A549 (cell line): Measurements from ENCODE around the gene OR4C11. TPM values are rescaled to one million over a fixed set of nuclear protein-coding genes. Genes with fewer than 3 reads are reported as not detected.

ENCODE experiments used
- ATAC-seq, 2 experiments: fragments of 200-7000 bp in 1 of 2; fragments of >200 bp in 1 of 2; cut with Nextera tagmentation in 1 of 2; cut with Tn5 transposase in 1 of 2; 3 replicates each; pipeline versions ENCODE4 v1.8.0 to v1.9.1; 2018 to 2020; ENCODE audit warnings: mild to moderate bottlenecking in 1 of 2, moderate library complexity in 1 of 2
- CTCF ChIA-PET: fragments of 300-600 bp; sonication (Branson Sonifier 250); formaldehyde crosslinking; extraction: SDS; loops from one replicate; lab custom pipeline; 2021; ENCODE audit warnings: antibody characterized with exemption, inconsistent platforms; lab: Yijun Ruan, JAX
- POLR2A ChIA-PET: fragments of 350-600 bp; formaldehyde crosslinking; extraction: SDS; loops from one replicate; lab custom pipeline; 2021; ENCODE audit warnings: antibody characterized with exemption, inconsistent platforms; lab: Yijun Ruan, JAX
- DNase-seq, 2 experiments: peaks; one replicate each; pipeline versions ENCODE4 v3.0.0 to v3.0.0-alpha.2; 2011 to 2016; ENCODE audit warnings: low read depth in 1 of 2, low spot score in 1 of 2
- FAIRE-seq: peaks from 2 replicates; lab custom pipeline; 2011; peaks lifted over from hg19 to GRCh38; lab: Jason Lieb, UNC
- H3K27ac ChIP-seq, 2 experiments: fragments of >200 bp; sonication (Bioruptor Twin); formaldehyde crosslinking; 3 replicates each; pipeline ENCODE4 v1.5.1; 2016 to 2017
- H3K4me1 ChIP-seq: fragments of >200 bp; sonication (Bioruptor Twin); formaldehyde crosslinking; 3 replicates; pipeline ENCODE4 v1.6.1; 2016
- H3K4me2 ChIP-seq: fragments of >200 bp; sonication (Bioruptor Twin); formaldehyde crosslinking; 3 replicates; pipeline ENCODE4 v1.6.1; 2016
- H3K4me3 ChIP-seq: fragments of >200 bp; sonication (Bioruptor Twin); formaldehyde crosslinking; 3 replicates; pipeline ENCODE4 v1.5.1; 2016
- H3K9me3 ChIP-seq: fragments of >200 bp; sonication (Bioruptor Twin); formaldehyde crosslinking; 3 replicates; pipeline ENCODE4 v1.6.1; 2016
- CBX8 ChIP-seq: fragments of 200-600 bp; sonication (generic); IDR thresholded peaks from 2 replicates; pipeline ENCODE4 v1.6.1; 2016
- CEBPB ChIP-seq, 2 experiments: fragments of >200 bp in 1 of 2; sonication (Bioruptor Twin) in 1 of 2; formaldehyde crosslinking in 1 of 2; IDR thresholded peaks; 2 replicates each; pipeline ENCODE4 v1.6.1; 2012 to 2016
- ELK1 ChIP-seq: fragments of 150-350 bp; IDR thresholded peaks from 2 replicates; pipeline ENCODE4 v1.6.1; 2014; ENCODE audit warnings: low read depth, mild to moderate bottlenecking, low read length
- FOXS1 ChIP-seq: fragments of 250-450 bp; sonication (Bioruptor Pico); IDR thresholded peaks from 2 replicates; pipeline ENCODE4 v1.5.0; 2020; ENCODE audit warnings: mild to moderate bottlenecking, moderate library complexity
- HDAC2 ChIP-seq: fragments of 200-600 bp; sonication (generic); IDR thresholded peaks from 2 replicates; pipeline ENCODE4 v1.6.1; 2016
- KDM1A ChIP-seq: fragments of 200-600 bp; sonication (generic); IDR thresholded peaks from 2 replicates; pipeline ENCODE4 v1.6.1; 2016; ENCODE audit warnings: low read depth, mild to moderate bottlenecking
- NFE2L2 ChIP-seq: fragments of 150-350 bp; conservative IDR thresholded peaks from 2 replicates; pipeline ENCODE4 v1.6.1; 2014; ENCODE audit warnings: low read length
- NR3C1 ChIP-seq: fragments of >200 bp; sonication (Bioruptor Twin); formaldehyde crosslinking; IDR thresholded peaks from 3 replicates; pipeline ENCODE4 v1.6.1; 2017
- POLR2AphosphoS2 ChIP-seq: conservative IDR thresholded peaks from 2 replicates; pipeline ENCODE4 v1.6.1; 2012; ENCODE audit warnings: low read length, improper control_type of control experiment, inconsistent platforms
- RAD21 ChIP-seq, 2 experiments: fragments of >200 bp in 1 of 2; sonication (Bioruptor Twin) in 1 of 2; formaldehyde crosslinking in 1 of 2; IDR thresholded peaks in 1 of 2; conservative IDR thresholded peaks in 1 of 2; 2 replicates in 1 of 2; 3 replicates in 1 of 2; pipeline ENCODE4 v1.6.1; 2012 to 2018; ENCODE audit warnings: inconsistent platforms in 1 of 2
- RCOR1 ChIP-seq: fragments of 150-350 bp; IDR thresholded peaks from 2 replicates; pipeline ENCODE4 v1.6.1; 2014; ENCODE audit warnings: antibody characterized with exemption, low read length, low read depth
- SREBF2 ChIP-seq: fragments of 450-650 bp; IDR thresholded peaks from 2 replicates; pipeline ENCODE4 v1.6.1; 2014; ENCODE audit warnings: mild to moderate bottlenecking, moderate library complexity
- TFCP2L1 ChIP-seq: fragments of 250-450 bp; sonication (Bioruptor Pico); IDR thresholded peaks from 2 replicates; pipeline ENCODE4 v1.5.0; 2021; ENCODE audit warnings: mild to moderate bottlenecking
- TP53 ChIP-seq: fragments of 250-450 bp; sonication (Bioruptor Pico); IDR thresholded peaks from 2 replicates; pipeline ENCODE4 v1.5.0; 2021; ENCODE audit warnings: mild to moderate bottlenecking, moderate library complexity
- ZNF302 ChIP-seq: fragments of 250-450 bp; sonication (Bioruptor Pico); IDR thresholded peaks from 2 replicates; pipeline ENCODE4 v1.9.0; 2021; ENCODE audit warnings: inconsistent platforms, mild to moderate bottlenecking, moderate library complexity
- WGBS: methylation state at CpG from one replicate; pipeline ENCODE4 v1.1.6; 2017; ENCODE audit errors: missing lambda C conversion rate; 5-methylcytosine and 5-hydroxymethylcytosine counted together
- polyA plus RNA-seq, 4 experiments: library from polyadenylated mRNA; depleted of rRNA in 3 of 4; stranded (reverse); fragments of >200 nt; fragmentation: RNase III in 1 of 4; extraction: RNeasy Plus Mini Kit Qiagen cat#74134 plus additional on column Dnase treatment in 1 of 4; gene quantifications; 2 replicates in 3 of 4; 3 replicates in 1 of 4; pipeline ENCODE4 v1.2.3, GENCODE V29; 2011 to 2017
- TF ChIP-seq, protein P1 (sequence below): fragments of 450-650 bp; IDR thresholded peaks from 2 replicates; pipeline ENCODE4 v1.6.1; 2014; ENCODE audit warnings: antibody characterized with exemption
- TF ChIP-seq, protein P2 (sequence below): fragments of >200 bp; sonication (Bioruptor Twin); formaldehyde crosslinking; IDR thresholded peaks from 3 replicates; pipeline ENCODE4 v1.6.1; 2016

OR4C11 gene
- polyA plus RNA-seq, 2 of the 4 experiments (the other 2 are of a cell fraction), result not detected

DNA sequence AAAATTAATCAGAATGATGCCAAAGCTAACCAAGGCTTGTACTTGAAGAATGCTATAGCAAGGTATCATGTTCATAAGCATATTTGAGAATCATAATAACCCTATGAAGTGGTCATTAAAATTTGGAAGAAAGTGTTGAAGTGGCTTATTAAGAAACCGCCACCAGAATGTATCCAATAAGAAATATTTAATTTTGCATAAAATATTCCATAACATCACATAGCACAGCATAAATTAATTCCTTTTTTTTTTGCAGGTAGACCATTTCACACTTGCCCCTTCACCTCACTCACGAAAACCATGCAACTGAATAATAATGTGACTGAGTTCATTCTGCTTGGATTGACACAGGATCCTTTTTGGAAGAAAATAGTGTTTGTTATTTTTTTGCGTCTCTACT, 35.6 kb downstream of the OR4C11 start, which contains the start of gene OR4C16:
Gene OR4C16, plus strand, starts transcription at position 301 of the 400 bp plus-strand sequence. Its CDS starts 0 bp downstream, at position 301.
- ChIA-PET POLR2A (no interaction called here), CTCF (no interaction called here)
- no peak for ATAC-seq
- DNase-seq, result no peak
- Histone ChIP-seq H3K4me1 (no peaks in the 10 kb centered on the region), H3K9me3 (no peaks in the 10 kb centered on the region), H3K4me3 (no peak within 1 kb of the TSS), H3K4me2 (no peak within 1 kb of the TSS), H3K27ac (no peak within 1 kb of the TSS)
- 31% methylated on average over 3 of the region's 3 CpGs for WGBS
- TF ChIP-seq RAD21 (conservative IDR thresholded peaks at IDR 0.05 in 1 of 2, IDR thresholded peaks at IDR 0.05 in 1 of 2) (no peak), NFE2L2 (no peak), ELK1 (no peak)
- no peak for FAIRE-seq

- no peak within 1 kb of the TSS for H3K27ac ChIP-seq
- CTCF ChIA-PET, result no interaction called here
- H3K4me1 ChIP-seq, result no peaks in the 10 kb centered on the region
- H3K4me2 ChIP-seq, result no peak within 1 kb of the TSS
- H3K4me3 ChIP-seq, result no peak within 1 kb of the TSS
- no peak for DNase-seq
- TF ChIP-seq TFCP2L1 (CRISPR knock-in tag) (no peak), CBX8 (no peak), ZNF302 (no peak), TP53 (CRISPR knock-in tag) (no peak), NR3C1 (no peak), SREBF2 (no peak), FOXS1 (no peak), HDAC2 (no peak), RCOR1 (no peak), KDM1A (no peak), POLR2AphosphoS2 (no peak), CEBPB (IDR thresholded peaks at IDR 0.05) (no peak)
- TF ChIP-seq, protein P1, sequence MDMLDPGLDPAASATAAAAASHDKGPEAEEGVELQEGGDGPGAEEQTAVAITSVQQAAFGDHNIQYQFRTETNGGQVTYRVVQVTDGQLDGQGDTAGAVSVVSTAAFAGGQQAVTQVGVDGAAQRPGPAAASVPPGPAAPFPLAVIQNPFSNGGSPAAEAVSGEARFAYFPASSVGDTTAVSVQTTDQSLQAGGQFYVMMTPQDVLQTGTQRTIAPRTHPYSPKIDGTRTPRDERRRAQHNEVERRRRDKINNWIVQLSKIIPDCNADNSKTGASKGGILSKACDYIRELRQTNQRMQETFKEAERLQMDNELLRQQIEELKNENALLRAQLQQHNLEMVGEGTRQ, result no peak
- TF ChIP-seq, protein P2, sequence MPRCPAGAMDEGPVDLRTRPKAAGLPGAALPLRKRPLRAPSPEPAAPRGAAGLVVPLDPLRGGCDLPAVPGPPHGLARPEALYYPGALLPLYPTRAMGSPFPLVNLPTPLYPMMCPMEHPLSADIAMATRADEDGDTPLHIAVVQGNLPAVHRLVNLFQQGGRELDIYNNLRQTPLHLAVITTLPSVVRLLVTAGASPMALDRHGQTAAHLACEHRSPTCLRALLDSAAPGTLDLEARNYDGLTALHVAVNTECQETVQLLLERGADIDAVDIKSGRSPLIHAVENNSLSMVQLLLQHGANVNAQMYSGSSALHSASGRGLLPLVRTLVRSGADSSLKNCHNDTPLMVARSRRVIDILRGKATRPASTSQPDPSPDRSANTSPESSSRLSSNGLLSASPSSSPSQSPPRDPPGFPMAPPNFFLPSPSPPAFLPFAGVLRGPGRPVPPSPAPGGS, result no peak
- no peak for FAIRE-seq
- POLR2A ChIA-PET, result no interaction called here
- no peaks in the 10 kb centered on the region for H3K9me3 ChIP-seq
- ATAC-seq, result no peak
Observed at GRCh38 chr11:55554169-55554568, 53.3 kb downstream of the OR4C11 start, which contains the start of gene OR4C15. TSS of gene OR4C15 (plus strand) at chr11:55554469. CDS start at chr11:55554469, 0 bp downstream.

Other genes starting within 250 kb of the OR4C11 start
- not detected in 2 replicates for gene OR4A15, start 239.7 kb downstream of the OR4C11 start, polyA plus RNA-seq (2011; rRNA removed)
- not detected in 3 replicates for gene OR4A15, start 239.7 kb downstream of the OR4C11 start, polyA plus RNA-seq (2017; fragmentation: RNase III; extraction: RNeasy Plus Mini Kit Qiagen cat#74134 plus additional on column Dnase treatment)
- gene OR4C15, start 53.2 kb downstream of the OR4C11 start, polyA plus RNA-seq (2011; rRNA removed), result not detected in 2 replicates
- gene OR4C15, start 53.2 kb downstream of the OR4C11 start, polyA plus RNA-seq (2017; fragmentation: RNase III; extraction: RNeasy Plus Mini Kit Qiagen cat#74134 plus additional on column Dnase treatment), result not detected in 3 replicates
- gene OR4C16, start 35.5 kb downstream of the OR4C11 start, polyA plus RNA-seq (2011; rRNA removed), result not detected in 2 replicates
- gene OR4C16, start 35.5 kb downstream of the OR4C11 start, polyA plus RNA-seq (2017; fragmentation: RNase III; extraction: RNeasy Plus Mini Kit Qiagen cat#74134 plus additional on column Dnase treatment), result not detected in 3 replicates
- gene OR4P4, start 27.5 kb upstream of the OR4C11 start, polyA plus RNA-seq (2011; rRNA removed), result not detected in 2 replicates
- not detected in 3 replicates for gene OR4P4, start 27.5 kb upstream of the OR4C11 start, polyA plus RNA-seq (2017; fragmentation: RNase III; extraction: RNeasy Plus Mini Kit Qiagen cat#74134 plus additional on column Dnase treatment)
- not detected in 2 replicates for gene OR4S2, start 40.7 kb upstream of the OR4C11 start, polyA plus RNA-seq (2011; rRNA removed)
- gene OR4S2, start 40.7 kb upstream of the OR4C11 start, polyA plus RNA-seq (2017; fragmentation: RNase III; extraction: RNeasy Plus Mini Kit Qiagen cat#74134 plus additional on column Dnase treatment), result not detected in 3 replicates
- not detected in 2 replicates for gene OR4C6, start 54.6 kb upstream of the OR4C11 start, polyA plus RNA-seq (2011; rRNA removed)
- gene OR4C6, start 54.6 kb upstream of the OR4C11 start, polyA plus RNA-seq (2017; fragmentation: RNase III; extraction: RNeasy Plus Mini Kit Qiagen cat#74134 plus additional on column Dnase treatment), result not detected in 3 replicates
- gene OR5D13, start 165.8 kb upstream of the OR4C11 start, polyA plus RNA-seq (2011; rRNA removed), result not detected in 2 replicates
- gene OR5D13, start 165.8 kb upstream of the OR4C11 start, polyA plus RNA-seq (2017; fragmentation: RNase III; extraction: RNeasy Plus Mini Kit Qiagen cat#74134 plus additional on column Dnase treatment), result not detected in 3 replicates
- not detected in 2 replicates for gene OR5D14, start 187.9 kb upstream of the OR4C11 start, polyA plus RNA-seq (2011; rRNA removed)
- not detected in 3 replicates for gene OR5D14, start 187.9 kb upstream of the OR4C11 start, polyA plus RNA-seq (2017; fragmentation: RNase III; extraction: RNeasy Plus Mini Kit Qiagen cat#74134 plus additional on column Dnase treatment)
- not detected in 2 replicates for gene OR5L1, start 203.7 kb upstream of the OR4C11 start, polyA plus RNA-seq (2011; rRNA removed)
- gene OR5L1, start 203.7 kb upstream of the OR4C11 start, polyA plus RNA-seq (2017; fragmentation: RNase III; extraction: RNeasy Plus Mini Kit Qiagen cat#74134 plus additional on column Dnase treatment), result not detected in 3 replicates
- not detected in 2 replicates for gene OR5D18, start 212.0 kb upstream of the OR4C11 start, polyA plus RNA-seq (2011; rRNA removed)
- not detected in 3 replicates for gene OR5D18, start 212.0 kb upstream of the OR4C11 start, polyA plus RNA-seq (2017; fragmentation: RNase III; extraction: RNeasy Plus Mini Kit Qiagen cat#74134 plus additional on column Dnase treatment)
- not detected in 2 replicates for gene OR5L2, start 219.6 kb upstream of the OR4C11 start, polyA plus RNA-seq (2011; rRNA removed)
- gene OR5L2, start 219.6 kb upstream of the OR4C11 start, polyA plus RNA-seq (2017; fragmentation: RNase III; extraction: RNeasy Plus Mini Kit Qiagen cat#74134 plus additional on column Dnase treatment), result not detected in 3 replicates
- not detected in 2 replicates for gene OR5D16, start 231.1 kb upstream of the OR4C11 start, polyA plus RNA-seq (2011; rRNA removed)
- not detected in 3 replicates for gene OR5D16, start 231.1 kb upstream of the OR4C11 start, polyA plus RNA-seq (2017; fragmentation: RNase III; extraction: RNeasy Plus Mini Kit Qiagen cat#74134 plus additional on column Dnase treatment)